ENCODE measurements around the gene UIMC1.

UIMC1 gene

DNA sequence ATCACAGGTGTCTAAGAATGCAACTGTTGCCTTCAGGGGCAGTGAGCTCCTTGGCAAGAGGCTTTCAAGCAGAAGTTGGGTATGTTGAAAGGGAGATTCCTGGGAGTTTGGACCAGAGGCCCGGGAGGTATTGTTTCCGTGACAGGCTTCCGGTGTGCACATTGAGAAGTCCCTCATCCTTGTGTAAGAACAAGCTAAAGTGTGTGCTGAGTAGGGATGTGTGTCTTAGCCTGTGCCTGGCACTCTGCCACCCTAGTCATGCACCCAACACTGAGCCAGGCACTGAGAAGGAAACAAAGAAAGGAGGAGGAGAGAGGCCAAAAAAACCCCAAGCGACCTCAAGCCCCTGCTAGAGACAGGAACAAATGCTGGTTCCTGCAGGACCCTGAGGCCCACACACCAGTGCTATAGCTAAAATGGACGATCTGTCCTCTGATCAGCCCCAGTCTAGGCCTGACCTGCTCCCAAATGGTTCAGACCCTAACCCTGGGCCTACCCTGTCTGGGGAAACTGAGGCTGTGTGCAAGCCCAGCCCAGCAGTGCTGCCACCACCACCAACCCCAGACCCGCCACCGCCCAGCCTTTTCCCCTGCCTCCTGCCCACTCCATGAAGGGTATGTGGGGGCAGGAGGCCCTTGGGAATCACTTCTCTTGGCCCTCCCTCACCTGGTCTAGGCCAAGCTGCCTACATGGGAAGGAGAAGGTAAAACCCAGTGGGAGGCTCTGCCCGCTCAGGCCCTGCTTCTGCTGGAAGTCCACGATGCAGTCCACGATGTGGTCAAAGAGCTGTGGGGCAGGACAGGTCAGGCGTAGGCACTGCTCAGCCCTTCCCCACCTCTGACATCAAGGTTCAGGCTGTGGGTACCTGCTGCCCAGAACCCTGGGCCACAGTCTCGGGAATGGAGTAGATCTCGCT, 120.0 kb downstream of the UIMC1 start:
- no peak for DNase-seq

DNA sequence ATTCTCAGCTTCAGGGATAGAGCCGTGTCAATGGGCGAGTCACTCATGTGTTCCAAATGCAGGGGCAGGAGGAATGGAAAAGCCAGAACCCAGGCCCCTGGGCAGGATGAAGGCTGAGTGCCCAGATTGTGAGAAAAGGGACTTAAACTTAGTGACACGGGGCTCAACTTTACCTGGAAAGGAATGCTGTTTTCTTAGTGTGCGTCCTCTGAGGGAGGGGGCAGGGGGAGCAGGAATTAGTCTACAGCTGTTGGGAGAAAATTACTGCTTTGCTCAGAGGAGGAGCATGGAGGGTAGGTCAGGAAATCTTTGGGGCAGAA, 122.0 kb downstream of the UIMC1 start:
- no peak for DNase-seq

DNA sequence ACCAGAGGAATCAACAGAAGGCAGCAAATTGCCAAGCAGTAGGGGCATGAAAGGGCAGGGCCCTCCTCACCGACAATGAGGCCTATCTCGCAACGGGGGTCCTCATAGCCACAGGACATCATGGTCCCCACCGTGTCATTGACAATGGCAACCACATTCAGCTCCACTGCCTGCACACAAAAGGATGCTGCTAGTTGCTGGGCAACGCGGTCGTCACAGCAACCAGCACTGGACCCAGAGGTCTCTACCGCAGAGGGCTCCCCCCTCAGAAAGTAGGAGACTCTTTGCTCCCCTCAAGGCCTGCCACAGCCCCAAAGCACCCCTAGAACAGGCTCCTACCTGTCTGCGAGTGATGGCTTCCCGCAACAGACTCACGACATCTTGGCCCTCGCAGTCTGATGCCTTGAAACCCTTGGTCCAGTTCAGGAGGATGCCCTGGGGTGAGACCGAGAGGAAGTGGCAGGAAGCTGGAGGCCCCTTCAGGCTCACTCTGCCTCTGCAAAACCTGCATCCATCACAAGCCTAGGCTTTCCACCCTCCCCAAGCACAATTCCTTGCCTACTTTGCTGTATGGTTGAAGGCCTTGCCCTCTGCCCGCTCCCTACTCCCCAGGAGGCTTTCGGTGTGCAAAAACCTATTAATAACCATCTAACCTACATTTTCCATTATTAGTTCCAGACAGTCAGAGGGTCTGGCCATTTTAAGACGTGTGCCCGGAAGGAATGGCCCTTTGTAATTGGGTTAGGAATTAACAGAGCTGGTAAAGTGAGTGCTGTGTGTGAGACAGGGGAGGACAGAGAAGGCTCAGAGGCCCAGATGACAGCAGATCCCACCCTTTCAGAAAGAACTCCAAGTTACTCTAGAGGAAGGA, 122.6 kb downstream of the UIMC1 start:
- no peak for DNase-seq

DNA sequence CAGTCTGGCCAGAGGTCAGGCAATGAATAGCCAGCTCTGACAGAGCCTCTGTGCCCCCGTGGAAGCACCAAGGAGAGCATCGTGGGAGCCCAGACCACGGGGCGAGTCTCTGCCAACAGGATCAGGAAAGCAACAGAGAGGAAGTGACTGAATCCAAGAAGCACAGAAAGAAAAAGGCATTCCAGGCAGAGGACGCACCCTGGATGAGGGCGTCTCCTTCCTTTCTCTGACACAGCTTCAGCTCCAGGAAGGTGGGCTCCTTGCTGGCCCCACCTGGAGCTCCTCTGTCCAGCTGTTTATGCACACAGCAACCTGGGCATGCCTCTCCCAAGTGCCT, 124.0 kb downstream of the UIMC1 start:
- DNase-seq, result no peak

DNA sequence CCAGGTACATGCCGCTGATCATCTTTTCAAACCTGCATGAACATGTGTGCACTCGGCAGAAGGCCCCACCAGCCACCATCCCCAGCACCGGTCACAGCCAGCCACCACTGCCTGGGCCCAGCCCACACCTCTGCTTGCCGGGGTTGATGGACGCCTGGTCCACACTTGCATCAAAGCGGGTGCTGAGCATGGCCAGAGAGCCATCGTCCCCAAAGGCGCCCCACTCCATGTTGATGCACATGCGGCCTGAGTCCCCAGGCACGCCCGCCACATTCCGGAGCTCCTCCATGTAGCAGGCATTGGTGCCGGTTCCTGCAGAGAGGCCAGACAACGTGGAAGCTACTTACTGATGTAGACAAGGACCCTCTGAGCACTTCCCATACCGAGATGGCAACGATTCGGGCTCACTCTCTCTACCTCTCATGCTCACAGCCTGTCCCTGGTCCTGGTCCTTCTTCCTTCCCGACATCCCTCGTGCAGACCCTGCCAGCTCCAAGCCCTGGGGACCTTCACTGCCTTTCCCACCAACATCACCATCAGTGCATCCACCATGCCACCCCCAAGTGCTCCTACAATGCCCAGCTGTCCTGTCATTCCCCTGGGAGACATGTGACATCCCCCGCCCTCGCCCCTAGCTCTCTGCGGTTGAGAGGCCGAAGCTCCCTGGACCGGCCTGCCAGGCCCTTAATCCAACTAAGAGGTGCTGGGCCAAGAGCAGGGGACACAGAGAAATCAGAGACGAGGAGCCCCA, 124.6 kb downstream of the UIMC1 start:
- no peak for DNase-seq

DNA sequence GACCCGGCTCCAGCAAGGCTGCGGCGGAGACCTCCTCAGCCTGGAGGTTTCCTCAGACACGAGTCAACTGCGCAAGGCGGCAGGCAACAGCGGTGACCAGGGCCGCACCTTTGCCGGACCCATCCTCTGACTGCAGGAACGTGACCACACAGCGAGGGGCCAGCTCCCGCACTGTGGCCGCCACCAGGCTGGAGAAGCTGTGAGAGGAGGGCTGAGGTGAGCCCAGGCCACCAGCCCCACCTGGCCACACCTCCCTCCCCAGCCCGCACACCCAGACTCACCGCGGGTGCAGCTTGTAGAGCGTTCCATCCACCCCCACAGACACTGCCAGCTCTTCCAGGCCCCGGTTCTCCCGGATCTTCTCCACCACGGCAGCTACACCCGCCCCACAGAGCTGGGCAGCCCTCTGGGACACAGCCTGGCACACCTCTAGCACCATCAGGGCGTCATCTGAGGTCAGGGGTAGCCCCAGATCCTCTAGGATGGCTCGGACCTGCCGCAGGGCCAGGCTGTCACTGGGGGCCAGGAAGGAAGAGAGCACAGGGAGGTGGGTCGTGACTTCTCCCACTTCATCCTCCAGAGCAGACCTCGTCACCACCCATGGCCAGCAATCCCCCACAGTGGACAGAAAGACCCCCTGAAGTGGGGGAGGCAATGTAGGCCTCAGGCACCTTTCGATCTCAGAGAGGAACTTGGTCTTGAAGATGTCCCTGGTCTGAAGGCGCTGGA, 125.4 kb downstream of the UIMC1 start:
- DNase-seq, result no peak

DNA sequence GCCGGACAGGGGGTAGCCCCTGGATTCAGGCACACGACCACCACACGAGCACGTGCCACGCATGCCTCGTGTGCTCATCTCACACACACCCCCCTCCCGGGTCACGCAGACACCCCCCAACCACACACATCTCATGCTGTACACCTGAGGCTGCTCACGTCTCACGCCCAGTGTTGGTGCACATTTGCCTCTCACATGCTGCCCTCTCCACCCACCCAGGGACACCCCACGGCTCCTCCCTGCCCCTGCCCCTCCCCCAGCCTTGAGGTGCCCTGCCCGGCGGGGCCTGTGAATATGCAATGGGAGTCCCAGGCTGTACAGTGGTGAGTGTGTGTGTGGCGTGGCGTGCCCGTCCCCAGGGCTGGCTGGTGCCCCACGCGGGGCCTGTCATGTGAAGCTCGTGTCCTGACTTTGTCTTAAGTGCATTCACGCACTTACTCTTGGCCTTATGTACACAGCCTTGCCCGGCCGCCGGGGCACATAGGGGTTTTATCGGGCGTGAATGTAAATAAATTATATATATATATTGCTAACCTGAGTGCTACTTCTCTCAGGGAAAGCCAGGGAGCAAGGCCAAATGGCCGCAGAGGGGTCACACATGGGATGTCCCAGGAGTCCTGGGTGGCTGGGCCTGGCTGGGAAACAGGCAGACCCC, 126.1 kb downstream of the UIMC1 start:
- no peak for DNase-seq

DNA sequence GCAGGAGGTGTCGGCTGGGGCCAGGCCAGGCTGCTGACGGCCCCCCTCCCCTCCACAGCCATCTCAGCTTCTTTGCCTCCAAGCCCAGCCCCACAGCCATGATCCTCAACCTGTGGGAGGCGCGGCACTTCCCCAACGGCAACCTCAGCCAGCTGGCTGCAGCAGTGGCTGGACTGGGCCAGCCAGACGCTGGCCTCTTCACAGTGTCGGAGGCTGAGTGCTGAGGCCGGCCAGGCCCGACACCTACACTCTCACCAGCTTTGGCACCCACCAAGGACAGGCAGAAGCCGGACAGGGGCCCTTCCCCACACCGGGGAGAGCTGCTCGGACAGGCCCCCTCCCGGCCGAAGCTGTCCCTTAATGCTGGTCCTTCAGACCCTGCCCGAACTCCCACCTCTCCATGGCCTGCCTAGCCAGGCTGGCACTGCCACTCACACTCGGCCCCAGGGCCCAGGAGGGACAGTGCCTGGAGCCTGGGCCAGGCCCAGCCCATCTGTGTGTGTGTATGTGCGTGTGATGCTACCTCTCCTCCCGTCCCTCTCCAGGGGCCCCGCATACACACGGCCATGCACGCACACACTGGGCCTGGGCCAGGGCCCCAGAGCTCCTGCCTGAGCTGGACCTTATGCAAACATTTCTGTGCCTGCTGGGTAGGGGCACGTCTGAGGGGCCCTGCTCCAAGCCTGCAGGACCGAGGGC, 126.8 kb downstream of the UIMC1 start:
- DNase-seq, result no peak

DNA sequence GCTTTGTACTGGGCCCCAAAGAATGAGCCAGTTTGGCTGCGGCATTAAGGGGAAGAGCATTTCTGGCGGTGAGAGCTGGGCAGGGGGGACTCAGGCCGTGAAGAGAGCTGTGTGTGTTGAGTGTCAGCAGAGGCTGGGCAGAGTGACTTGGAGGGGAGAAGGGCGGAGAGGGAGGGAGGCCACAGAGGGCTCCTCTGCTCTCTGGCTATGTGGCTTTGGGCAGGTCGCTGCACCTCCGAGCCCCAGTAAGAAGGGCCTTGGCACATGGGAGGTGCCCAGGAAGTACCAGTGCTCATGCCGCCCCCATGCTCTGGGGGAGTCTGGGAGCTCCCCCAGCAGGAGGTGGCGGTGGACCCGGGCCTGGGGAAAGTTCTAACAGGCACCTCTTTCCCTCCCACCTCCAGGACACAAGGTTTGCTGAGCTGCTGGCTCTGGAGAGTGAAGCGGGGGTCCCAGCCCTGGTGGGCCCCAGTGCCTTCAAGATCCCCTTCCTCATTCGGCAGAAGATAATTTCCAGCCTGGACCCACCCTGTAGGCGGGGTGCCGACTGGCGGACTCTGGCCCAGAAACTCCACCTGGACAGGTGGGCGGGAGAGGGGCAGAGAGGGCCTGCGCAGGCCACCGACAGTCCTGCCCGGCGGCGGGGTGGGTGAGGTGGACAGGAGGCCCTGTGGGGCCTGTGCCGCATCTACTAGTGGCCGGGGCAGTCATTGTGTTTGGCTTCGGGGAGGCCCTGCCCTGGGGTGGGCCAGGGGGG, 127.5 kb downstream of the UIMC1 start:
- no peak for DNase-seq

DNA sequence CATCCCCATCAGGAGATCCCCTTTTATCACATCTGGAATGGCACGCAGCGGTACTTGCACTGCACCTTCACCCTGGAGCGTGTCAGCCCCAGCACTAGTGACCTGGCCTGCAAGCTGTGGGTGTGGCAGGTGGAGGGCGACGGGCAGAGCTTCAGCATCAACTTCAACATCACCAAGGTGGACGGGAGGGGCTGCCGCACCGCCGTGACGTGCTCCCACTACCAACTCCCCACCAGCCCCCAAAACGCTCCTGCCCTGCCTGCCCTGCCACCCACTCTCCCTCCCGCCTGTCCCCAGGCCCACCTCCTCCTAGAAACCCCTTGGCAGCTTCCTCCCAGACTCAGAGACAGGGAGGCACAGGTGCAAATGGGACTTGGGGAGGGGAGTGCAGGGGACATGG, 128.1 kb downstream of the UIMC1 start:
- no peak for DNase-seq

DNA sequence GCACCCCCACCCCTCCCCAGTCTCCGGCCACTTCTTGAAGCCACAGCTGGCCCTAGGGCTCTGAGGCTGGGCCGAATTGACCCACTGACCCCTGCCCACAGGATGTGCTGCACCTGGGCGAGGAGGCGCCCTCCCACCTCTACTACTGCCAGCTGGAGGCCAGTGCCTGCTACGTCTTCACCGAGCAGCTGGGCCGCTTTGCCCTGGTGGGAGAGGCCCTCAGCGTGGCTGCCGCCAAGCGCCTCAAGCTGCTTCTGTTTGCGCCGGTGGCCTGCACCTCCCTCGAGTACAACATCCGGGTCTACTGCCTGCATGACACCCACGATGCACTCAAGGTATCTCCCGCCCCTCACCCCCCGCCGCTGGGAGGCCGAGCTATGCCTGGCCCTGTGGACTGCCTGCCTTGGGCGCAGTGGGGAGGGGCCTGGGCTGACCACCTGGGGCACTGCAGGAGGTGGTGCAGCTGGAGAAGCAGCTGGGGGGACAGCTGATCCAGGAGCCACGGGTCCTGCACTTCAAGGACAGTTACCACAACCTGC, 128.7 kb downstream of the UIMC1 start:
- no peak for DNase-seq

DNA sequence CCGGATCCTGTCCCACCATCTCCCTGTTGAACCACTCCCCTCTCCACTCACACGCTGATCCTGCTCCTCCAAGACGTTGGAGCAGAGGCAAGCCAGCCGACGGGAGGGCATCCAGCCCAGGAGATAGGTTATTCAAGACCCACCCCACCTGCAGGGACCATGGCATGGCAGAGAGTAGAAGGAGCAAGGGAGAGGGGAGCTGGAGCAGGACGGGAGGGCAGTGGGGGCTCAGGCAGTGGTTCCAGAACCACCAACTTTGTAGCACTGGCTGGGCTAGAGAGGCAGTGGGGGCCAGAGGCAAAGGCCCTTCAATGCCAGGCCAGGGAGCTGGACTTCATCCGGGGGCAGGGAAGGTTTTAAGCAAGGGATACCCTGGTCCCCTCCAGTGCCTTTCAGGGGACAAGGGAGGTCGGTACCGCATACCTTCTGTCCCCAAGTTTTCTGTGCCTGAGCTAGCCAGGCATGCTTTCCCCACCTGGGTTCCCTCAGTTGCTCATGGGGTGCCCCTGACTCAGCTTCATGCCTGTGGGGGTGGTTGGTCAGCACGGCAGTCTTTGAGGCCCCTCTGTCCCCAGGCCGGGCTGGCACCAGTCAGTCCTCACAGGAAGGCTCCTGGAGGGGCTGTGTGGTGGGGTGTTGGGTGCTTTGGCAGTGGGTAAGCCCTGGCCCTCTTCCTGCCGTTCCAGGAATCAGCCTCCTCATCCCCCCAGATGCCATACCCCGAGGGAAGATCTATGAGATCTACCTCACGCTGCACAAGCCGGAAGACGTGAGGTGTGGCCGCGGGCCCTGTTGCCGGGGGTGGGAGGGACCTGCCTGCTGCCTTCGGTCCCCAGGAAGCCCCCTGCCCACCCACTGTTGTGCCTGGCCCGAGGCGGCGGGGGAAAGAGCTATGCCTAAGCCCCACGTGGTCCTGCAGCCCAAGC, 129.8 kb downstream of the UIMC1 start:
- DNase-seq, result no peak

DNA sequence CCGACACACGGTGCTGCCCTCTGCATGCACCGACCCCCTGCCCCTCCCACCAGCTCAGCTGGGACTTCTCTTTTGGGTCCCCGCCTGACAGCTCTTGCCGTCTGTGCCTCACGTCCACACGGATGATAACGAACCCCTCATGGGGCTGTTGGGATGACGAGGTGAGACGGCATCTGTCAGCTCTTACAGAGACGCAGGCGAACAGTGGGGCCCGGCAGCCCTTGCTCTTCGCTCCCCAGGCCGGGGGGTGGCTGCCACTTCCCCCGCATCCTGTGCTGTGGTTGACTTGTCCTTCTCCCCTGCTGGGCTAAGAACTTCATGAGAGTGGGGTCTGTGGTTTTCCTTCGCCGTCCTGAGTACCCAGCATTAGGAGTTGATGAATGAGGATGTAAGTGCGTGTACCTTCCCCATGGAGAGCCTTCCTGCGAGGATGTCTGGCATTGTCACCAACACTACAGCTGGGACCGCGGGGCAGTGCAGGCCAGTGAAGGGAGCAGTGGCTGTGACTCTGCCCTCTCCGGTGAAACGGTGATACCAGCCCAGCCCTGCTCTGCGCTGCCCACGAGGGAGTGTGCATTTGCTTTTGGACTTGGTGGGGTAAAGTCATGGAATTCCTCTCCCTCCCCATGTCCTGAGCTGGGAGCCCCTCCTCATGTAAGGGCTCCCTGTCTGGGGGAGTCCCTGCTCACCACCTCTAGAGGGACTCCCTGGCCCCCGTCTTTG, 130.6 kb downstream of the UIMC1 start:
- DNase-seq, result no peak

DNA sequence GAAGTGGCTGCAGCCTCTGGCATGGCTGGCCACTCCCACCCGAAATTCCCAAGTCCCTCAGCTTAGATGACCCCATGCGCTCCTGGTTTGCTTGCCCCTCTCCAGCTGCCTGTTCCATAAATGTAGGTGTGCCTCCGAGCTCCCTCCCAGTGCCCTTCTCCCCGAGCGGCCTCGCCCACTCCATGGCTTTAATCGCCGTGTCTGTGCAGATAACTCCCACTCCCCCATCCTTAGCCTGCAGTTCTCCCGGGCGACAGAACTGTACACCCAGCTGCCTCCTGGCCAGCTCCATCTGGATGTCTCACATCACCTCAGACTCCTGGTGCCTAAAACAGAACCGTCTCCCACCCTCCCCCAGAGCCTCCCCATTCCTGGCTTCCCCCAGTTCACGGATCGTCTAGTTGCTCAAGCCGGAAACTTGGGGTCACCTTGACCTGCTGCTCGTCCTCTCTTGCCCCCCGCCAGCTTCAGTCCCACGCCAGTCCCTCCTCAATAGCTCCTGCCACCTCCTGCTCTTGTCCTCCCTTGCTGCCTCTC, 131.5 kb downstream of the UIMC1 start:
- DNase-seq, result no peak

DNA sequence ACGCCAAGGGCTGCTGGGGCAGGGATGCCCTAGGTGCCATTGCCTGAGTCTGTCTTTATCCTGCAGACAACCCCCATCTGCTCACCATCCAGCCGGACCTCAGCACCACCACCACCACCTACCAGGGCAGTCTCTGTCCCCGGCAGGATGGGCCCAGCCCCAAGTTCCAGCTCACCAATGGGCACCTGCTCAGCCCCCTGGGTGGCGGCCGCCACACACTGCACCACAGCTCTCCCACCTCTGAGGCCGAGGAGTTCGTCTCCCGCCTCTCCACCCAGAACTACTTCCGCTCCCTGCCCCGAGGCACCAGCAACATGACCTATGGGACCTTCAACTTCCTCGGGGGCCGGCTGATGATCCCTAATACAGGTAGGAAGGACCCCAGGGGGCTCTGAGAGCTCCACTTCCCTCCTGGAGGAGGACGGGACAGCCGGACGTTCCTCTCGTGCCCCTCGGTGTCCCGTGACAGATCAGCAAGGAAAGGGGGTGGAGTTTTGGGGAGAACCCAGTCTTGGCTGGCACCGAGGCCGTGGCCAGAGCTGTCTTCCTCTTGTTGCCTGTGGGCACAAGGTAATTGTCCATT, 132.3 kb downstream of the UIMC1 start:
- no peak for DNase-seq

DNA sequence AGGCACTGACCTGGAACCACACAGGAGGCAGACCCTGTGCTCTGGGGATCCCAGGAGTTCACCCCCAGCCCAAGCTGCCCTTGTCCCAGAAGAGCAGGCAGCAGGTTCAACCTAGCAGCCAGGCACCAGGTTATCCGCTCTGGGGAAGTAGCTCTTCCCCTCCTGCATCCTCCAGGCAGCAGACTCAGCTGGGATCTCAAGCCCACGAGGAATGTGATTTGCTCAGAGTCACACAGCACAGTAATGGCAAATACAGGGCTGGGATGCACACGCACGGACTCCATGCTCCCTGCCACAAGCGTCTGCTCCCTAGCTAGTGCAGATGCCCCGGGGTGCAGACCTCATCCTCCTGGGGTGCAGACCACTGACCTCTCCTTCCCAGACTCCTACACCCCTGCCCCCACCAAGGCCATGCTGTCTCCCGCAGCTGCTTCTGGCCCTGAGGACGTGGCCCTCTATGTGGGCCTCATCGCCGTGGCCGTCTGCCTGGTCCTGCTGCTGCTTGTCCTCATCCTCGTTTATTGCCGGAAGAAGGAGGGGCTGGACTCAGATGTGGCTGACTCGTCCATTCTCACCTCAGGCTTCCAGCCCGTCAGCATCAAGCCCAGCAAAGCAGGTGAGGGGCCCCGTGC, 132.9 kb downstream of the UIMC1 start:
- peak in 6 of 56 donors; percentile 6 to 41 (median 20) for DNase-seq
